PC-9 (cell line): ENCODE results near the gene KCNE1. TPM values are rescaled to one million over a fixed set of nuclear protein-coding genes. Genes with fewer than 3 reads are reported as not detected.

ENCODE experiments used
- BruUV-seq: library from RNA; stranded (reverse); fragments of 400-500 nt; replicated peaks from 2 replicates; lab custom pipeline; 2021; lab: Mats Ljungman, UMichigan
- CTCF ChIA-PET: fragments of 300-600 bp; sonication (Branson Sonifier 250); formaldehyde crosslinking; loops from one replicate; lab custom pipeline; 2022; ENCODE audit warnings: antibody characterized with exemption; lab: Charles Lee
- POLR2A ChIA-PET: fragments of 300-600 bp; sonication (Branson Sonifier 250); formaldehyde crosslinking; loops from one replicate; lab custom pipeline; 2022; ENCODE audit warnings: antibody characterized with exemption; ENCODE audit not compliant: unreplicated experiment; lab: Charles Lee
- DNase-seq, 2 experiments: peaks; one replicate each; pipeline versions ENCODE4 v3.0.0 to v3.0.0-alpha.2; 2015 to 2022; ENCODE audit warnings: mixed read lengths in 1 of 2
- H2AFZ ChIP-seq: fragments of 200-600 bp; sonication (generic); 2 replicates; pipeline ENCODE4 v1.8.1; 2017; ENCODE audit warnings: antibody characterized with exemption
- H3F3A ChIP-seq: fragments of 200-600 bp; sonication (generic); 2 replicates; pipeline ENCODE4 v1.8.1; 2017; ENCODE audit warnings: antibody characterized with exemption, mild to moderate bottlenecking, low read depth; ENCODE audit not compliant: insufficient read depth
- H3K27ac ChIP-seq: fragments of 200-600 bp; sonication (generic); 2 replicates; pipeline ENCODE4 v1.6.1; 2016; ENCODE audit warnings: mixed run types
- H3K27me3 ChIP-seq: fragments of 200-600 bp; sonication (generic); 2 replicates; pipeline ENCODE4 v1.6.1; 2016; ENCODE audit warnings: low read depth, mixed run types; ENCODE audit not compliant: insufficient read depth
- H3K36me3 ChIP-seq: fragments of 200-600 bp; sonication (generic); 2 replicates; pipeline ENCODE4 v1.6.1; 2016; ENCODE audit warnings: low read depth, mixed run types
- H3K4me1 ChIP-seq: fragments of 200-600 bp; sonication (generic); replicated peaks from 2 replicates; pipeline ENCODE4 v1.6.1; 2016; ENCODE audit warnings: mixed run types; ENCODE audit not compliant: insufficient read depth
- H3K4me2 ChIP-seq: fragments of 200-600 bp; sonication (generic); 2 replicates; pipeline ENCODE4 v1.6.1; 2017; ENCODE audit warnings: mixed run types
- H3K4me3 ChIP-seq: fragments of 200-600 bp; sonication (generic); 2 replicates; pipeline ENCODE4 v1.6.1; 2016; ENCODE audit warnings: mixed run types
- H3K79me2 ChIP-seq: fragments of 200-600 bp; sonication (generic); 2 replicates; pipeline ENCODE4 v1.6.1; 2017; ENCODE audit warnings: low read depth, mixed run types
- H3K9me2 ChIP-seq: fragments of 200-600 bp; sonication (generic); 2 replicates; pipeline ENCODE4 v1.8.1; 2017; ENCODE audit warnings: mild to moderate bottlenecking; ENCODE audit not compliant: insufficient read depth
- H3K9me3 ChIP-seq: fragments of 200-600 bp; sonication (generic); 2 replicates; pipeline ENCODE4 v1.8.1; 2016; ENCODE audit warnings: low read depth; ENCODE audit not compliant: insufficient read depth
- H4K20me1 ChIP-seq: fragments of 200-600 bp; sonication (generic); 2 replicates; pipeline ENCODE4 v1.8.1; 2017; ENCODE audit not compliant: insufficient read depth
- EZH2 ChIP-seq: fragments of 200-600 bp; sonication (generic); IDR thresholded peaks from 2 replicates; pipeline ENCODE4 v1.8.0; 2017; ENCODE audit warnings: antibody characterized with exemption, low read depth
- intact Hi-C: fragments of 100-400 bp; cut with micrococcal nuclease; formaldehyde crosslinking; loops from one replicate; pipeline ENCODE4 v1.10.0; 2022; ENCODE audit not compliant: unreplicated experiment
- total RNA-seq: library from RNA; stranded (reverse); gene quantifications from 2 replicates; pipeline ENCODE4 v1.2.3, GENCODE V29; 2021
- TF ChIP-seq, protein P1 (sequence below): fragments of 200-600 bp; sonication (generic); conservative IDR thresholded peaks from 2 replicates; pipeline ENCODE4 v1.6.1; 2017; ENCODE audit warnings: mixed run types, antibody characterized with exemption, mild to moderate bottlenecking, moderate library complexity

Gene KCNE1
- total RNA-seq, 1 experiment from 2014 or later, result 0.31 TPM

- no peaks in the 10 kb centered on the region for H3F3A ChIP-seq
- H2AFZ ChIP-seq, result no peak overlapping the region
- no TSS peak for BruUV-seq
- no peak overlapping the region for H3K27ac ChIP-seq
- no peak overlapping the region for H3K4me2 ChIP-seq
- no peaks in the 10 kb centered on the region for H3K79me2 ChIP-seq
- TF ChIP-seq, protein P1, sequence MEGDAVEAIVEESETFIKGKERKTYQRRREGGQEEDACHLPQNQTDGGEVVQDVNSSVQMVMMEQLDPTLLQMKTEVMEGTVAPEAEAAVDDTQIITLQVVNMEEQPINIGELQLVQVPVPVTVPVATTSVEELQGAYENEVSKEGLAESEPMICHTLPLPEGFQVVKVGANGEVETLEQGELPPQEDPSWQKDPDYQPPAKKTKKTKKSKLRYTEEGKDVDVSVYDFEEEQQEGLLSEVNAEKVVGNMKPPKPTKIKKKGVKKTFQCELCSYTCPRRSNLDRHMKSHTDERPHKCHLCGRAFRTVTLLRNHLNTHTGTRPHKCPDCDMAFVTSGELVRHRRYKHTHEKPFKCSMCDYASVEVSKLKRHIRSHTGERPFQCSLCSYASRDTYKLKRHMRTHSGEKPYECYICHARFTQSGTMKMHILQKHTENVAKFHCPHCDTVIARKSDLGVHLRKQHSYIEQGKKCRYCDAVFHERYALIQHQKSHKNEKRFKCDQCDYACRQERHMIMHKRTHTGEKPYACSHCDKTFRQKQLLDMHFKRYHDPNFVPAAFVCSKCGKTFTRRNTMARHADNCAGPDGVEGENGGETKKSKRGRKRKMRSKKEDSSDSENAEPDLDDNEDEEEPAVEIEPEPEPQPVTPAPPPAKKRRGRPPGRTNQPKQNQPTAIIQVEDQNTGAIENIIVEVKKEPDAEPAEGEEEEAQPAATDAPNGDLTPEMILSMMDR, result no peak
- no peak for TF ChIP-seq EZH2
- H3K9me2 ChIP-seq, result no peaks in the 10 kb centered on the region
- CTCF ChIA-PET, result no interaction called here
- no peaks in the 10 kb centered on the region for H4K20me1 ChIP-seq
- H3K36me3 ChIP-seq, result no peaks in the 10 kb centered on the region; the same call in 1 of the 2 replicates
- no peak overlapping the region for H3K4me3 ChIP-seq
- H3K27me3 ChIP-seq, result no peaks in the 10 kb centered on the region
- no peak for DNase-seq
- intact Hi-C loops, result no loop called here
- H3K4me1 ChIP-seq, result no peaks in the 10 kb centered on the region
- POLR2A ChIA-PET, result no interaction called here
- no peaks in the 10 kb centered on the region for H3K9me3 ChIP-seq
Measured at GRCh38 chr21:34519016-34519415, 7.0 kb upstream of the KCNE1 start.

DNA sequence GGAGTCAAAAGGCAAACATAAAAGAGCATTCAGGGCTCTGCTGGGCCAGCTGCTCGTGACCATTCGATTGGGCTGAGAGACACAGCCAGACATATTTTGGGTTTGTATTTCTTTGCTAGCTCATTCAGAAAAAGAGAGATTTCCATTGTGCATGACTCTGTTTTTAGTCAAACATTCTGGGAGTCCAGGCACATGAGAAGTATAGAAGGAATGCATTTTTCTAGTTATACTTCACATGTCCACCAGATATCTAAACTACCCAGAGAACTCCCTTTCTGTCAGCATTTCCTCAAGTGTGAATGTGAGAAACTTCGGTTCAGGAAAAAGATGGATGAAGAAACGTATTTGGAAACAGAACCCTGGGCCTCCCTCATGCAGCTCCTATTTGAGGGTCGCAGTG lies 6.3 kb upstream of the KCNE1 start:
- BruUV-seq, result no TSS peak
- intact Hi-C loops, result no loop called here
- no peak overlapping the region for H3K27ac ChIP-seq
- TF ChIP-seq, protein P1, result no peak
- no peak for TF ChIP-seq EZH2
- ChIA-PET CTCF (no interaction called here), POLR2A (no interaction called here)
- H3K36me3 ChIP-seq, result no peaks in the 10 kb centered on the region; the same call in 1 of the 2 replicates
- no peaks in the 10 kb centered on the region for H4K20me1 ChIP-seq
- H3K79me2 ChIP-seq, result no peaks in the 10 kb centered on the region
- H3K4me2 ChIP-seq, result no peak overlapping the region
- no peak overlapping the region for H3K4me3 ChIP-seq
- no peaks in the 10 kb centered on the region for H3K4me1 ChIP-seq
- no peaks in the 10 kb centered on the region for H3K27me3 ChIP-seq
- no peaks in the 10 kb centered on the region for H3K9me2 ChIP-seq
- H3K9me3 ChIP-seq, result no peaks in the 10 kb centered on the region
- H3F3A ChIP-seq, result no peaks in the 10 kb centered on the region
- no peak overlapping the region for H2AFZ ChIP-seq
- DNase-seq, result no peak

DNA sequence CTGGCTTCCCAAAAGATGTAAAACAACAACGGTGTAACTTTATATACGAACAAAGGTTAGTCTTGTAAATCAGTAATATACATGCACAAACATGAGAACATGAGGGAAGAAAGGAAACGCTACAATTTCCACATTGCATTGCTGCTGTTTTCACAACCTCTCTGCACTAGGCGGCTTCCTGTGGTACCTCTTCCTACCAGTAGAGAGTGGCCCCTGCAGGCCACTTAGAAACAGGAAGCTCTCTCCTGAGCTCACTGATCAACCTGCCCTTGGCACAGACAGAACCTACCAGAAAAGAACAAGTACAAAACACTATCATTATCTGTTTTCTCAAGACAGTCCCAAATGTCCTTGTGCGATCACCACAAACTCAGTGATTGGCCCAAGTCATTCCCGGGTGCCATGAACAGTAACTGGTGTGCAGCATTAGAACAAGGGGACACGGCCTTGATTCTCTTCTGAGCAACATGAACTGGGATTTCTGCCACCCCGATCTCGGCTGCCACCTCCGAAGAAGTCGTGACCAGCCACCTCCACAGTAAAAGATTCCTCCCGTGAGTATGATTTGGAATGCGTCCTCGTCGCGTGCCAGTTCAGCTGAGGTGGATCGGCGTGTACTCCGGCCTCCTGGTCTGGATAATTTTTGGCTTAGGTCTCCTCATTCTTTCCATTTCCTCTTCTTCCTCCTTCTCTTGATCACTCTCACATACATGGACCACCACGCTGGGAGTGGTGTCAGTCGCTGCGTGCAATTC lies 5.7 kb upstream of the KCNE1 start:
- Histone ChIP-seq H3K4me3 (no peak overlapping the region), H3K36me3 (no peaks in the 10 kb centered on the region; the same call in 1 of the 2 replicates), H3K4me1 (no peaks in the 10 kb centered on the region), H3F3A (no peaks in the 10 kb centered on the region), H3K9me2 (no peaks in the 10 kb centered on the region), H3K27ac (no peak overlapping the region), H3K4me2 (no peak overlapping the region), H3K79me2 (no peaks in the 10 kb centered on the region), H2AFZ (no peak overlapping the region), H3K9me3 (no peaks in the 10 kb centered on the region), H3K27me3 (no peaks in the 10 kb centered on the region), H4K20me1 (no peaks in the 10 kb centered on the region)
- intact Hi-C loops, result no loop called here
- no peak for DNase-seq
- ChIA-PET POLR2A (no interaction called here), CTCF (no interaction called here)
- BruUV-seq, result no TSS peak
- no peak for TF ChIP-seq EZH2
- TF ChIP-seq, protein P1, result no peak
